ENCODE data around the gene ALS2.

DNA sequence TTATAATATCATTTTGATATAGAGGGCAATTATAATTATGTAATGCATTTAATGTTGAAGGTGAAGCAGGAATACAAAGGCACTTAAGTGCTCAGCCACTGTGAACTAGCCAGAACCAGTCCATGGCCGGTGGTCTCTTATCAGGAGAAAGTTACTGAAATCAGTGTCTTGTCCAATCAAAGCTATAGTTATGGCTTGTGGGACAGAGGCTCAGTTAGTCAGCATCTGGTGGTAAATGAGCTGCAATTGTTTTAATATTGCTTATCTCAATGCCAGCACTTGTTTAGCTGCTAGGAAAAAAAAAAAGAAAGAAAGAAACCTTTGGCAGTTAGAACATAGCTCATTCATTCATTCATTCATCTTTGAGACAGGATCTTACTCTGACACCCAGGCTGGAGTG, 3.8 kb upstream of the ALS2 start:
- TF ChIP-seq, protein P1, sequence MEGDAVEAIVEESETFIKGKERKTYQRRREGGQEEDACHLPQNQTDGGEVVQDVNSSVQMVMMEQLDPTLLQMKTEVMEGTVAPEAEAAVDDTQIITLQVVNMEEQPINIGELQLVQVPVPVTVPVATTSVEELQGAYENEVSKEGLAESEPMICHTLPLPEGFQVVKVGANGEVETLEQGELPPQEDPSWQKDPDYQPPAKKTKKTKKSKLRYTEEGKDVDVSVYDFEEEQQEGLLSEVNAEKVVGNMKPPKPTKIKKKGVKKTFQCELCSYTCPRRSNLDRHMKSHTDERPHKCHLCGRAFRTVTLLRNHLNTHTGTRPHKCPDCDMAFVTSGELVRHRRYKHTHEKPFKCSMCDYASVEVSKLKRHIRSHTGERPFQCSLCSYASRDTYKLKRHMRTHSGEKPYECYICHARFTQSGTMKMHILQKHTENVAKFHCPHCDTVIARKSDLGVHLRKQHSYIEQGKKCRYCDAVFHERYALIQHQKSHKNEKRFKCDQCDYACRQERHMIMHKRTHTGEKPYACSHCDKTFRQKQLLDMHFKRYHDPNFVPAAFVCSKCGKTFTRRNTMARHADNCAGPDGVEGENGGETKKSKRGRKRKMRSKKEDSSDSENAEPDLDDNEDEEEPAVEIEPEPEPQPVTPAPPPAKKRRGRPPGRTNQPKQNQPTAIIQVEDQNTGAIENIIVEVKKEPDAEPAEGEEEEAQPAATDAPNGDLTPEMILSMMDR (IDR thresholded peaks at IDR 0.05): no peak
- no peak for TF ChIP-seq POLR2A (IDR thresholded peaks at IDR 0.05)
